Measurements from ENCODE around the gene TRAPPC6A. TPM values are rescaled to one million over a fixed set of nuclear protein-coding genes. Genes with fewer than 3 reads are reported as not detected.

Gene TRAPPC6A
- total and polyA plus RNA-seq, 2 of the 13 experiments (the other 11 are each of a cell fraction or from before 2014, with no cell fraction given) = 6.5 to 21.0 TPM

DNA sequence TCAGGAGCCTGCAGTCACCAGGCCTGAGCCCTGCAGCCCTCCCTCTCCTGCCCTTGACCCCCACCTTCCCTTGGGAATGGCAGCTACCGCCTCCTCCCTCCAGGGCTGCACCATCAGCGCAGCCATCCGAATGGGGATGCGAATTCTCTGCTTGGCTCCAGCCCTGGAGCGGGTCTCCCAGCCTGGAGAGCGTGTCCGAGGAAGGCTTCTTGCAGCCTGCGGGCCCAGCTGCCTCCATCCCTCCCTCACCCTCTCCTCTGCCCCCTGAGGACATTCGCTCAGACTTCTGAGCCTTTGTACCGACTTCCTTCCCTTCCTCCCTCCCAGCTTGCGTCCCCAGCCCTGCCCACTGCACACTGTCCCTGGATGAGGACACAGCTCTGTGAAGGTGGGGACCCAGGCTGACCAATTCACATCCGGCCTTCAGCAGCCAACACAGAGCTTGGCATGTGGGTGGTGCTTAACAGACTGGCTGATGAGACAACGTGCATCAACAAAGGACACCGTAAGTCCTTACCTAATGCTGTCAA is 11.2 kb downstream of the TRAPPC6A start:
- intact Hi-C loops (cut with micrococcal nuclease; ENCODE audit: unreplicated experiment) = no loop called here
- H3K4me1 ChIP-seq (ENCODE audit: insufficient read depth, low read length) = peaks cover 96% of the 10 kb centered on the region
- POLR2A ChIA-PET = interaction anchor here (0.9 to 4.0 kb wide), 3 partner anchors 12 to 16 kb away, joined by 3 to 29 read pairs (median 4); partner anchors contain the start of genes BLOC1S3 and TRAPPC6A
- no peak overlapping the region for H3K9ac ChIP-seq (ENCODE audit: insufficient read depth, low read depth, low read length)
- CTCF ChIA-PET (ENCODE audit: low intra/inter-chr PET ratio, low total read pairs) = no interaction called here
- DNase-seq (ENCODE audit: low spot score) = peak; percentile 76
- H3K9me3 ChIP-seq (ENCODE audit: low read length) = no peaks in the 10 kb centered on the region
- no peaks in the 10 kb centered on the region for H3K36me3 ChIP-seq (replicated peaks in 1 of 2; ENCODE audit: control insufficient read depth in 1 of 2, insufficient read depth in 2 of 2, low read length in 2 of 2)
- BruUV-seq (replicated peaks) = no TSS peak
- H3K4me3 ChIP-seq (replicated peaks in 1 of 3; ENCODE audit: insufficient read depth in 1 of 3, low read depth in 2 of 3, low read length in 3 of 3) = peak overlapping the region in 1 of 3 experiments; percentile 44; a peak in 1 of 6 replicates
- FAIRE-seq = peak; percentile 63
- H4K20me1 ChIP-seq (ENCODE audit: insufficient read depth, low read length) = no peaks in the 10 kb centered on the region
- H2AFZ ChIP-seq (ENCODE audit: low read length) = no peak overlapping the region
- ATAC-seq = peak; percentile 33
- H3K27me3 ChIP-seq (ENCODE audit: control insufficient read depth in 1 of 2, insufficient read depth in 2 of 2, low read length in 2 of 2) = 0 out of 5 replicates have a peak, but pooled peaks cover 0 to 1% of the 10 kb centered on the region in 2 experiments
- H3K27ac ChIP-seq (ENCODE audit: extremely low read length, insufficient read depth, low read length) = no peak overlapping the region
- peak overlapping the region; percentile 64 for H3K4me2 ChIP-seq (ENCODE audit: low read depth, low read length)
- 9% methylated on average over 6 of the region's 14 CpGs for WGBS (ENCODE audit: low lambda C conversion rate)
- in situ Hi-C loops (cut with HindIII; ENCODE audit: extremely low pct_ligation_motif_present, low pct_unique_long_range_greater_than_20kb) = no loop called here
- no peaks in the 10 kb centered on the region for H3K79me2 ChIP-seq (ENCODE audit: insufficient read depth, low read length)
- TF ChIP-seq RXRA (CRISPR knock-in tag; IDR thresholded peaks at IDR 0.05) (peak; percentile 22; the same call in 1 of the 2 replicates), FOXA3 (CRISPR knock-in tag; IDR thresholded peaks at IDR 0.05) (peak; percentile 41; the same call in 1 of the 2 replicates), ZNF138 (CRISPR knock-in tag; IDR thresholded peaks at IDR 0.05; ENCODE audit: low read depth) (no peak), ELF3 (CRISPR knock-in tag; IDR thresholded peaks at IDR 0.05) (peak; percentile 33; the same call in 1 of the 2 replicates), RELA (CRISPR knock-in tag; IDR thresholded peaks at IDR 0.05) (0 out of 2 replicates have a peak, but pooled peaks have one; percentile 32), ZNF432 (CRISPR knock-in tag; IDR thresholded peaks at IDR 0.05; ENCODE audit: borderline replicate concordance) (no peak)
- TF ChIP-seq, protein P1, sequence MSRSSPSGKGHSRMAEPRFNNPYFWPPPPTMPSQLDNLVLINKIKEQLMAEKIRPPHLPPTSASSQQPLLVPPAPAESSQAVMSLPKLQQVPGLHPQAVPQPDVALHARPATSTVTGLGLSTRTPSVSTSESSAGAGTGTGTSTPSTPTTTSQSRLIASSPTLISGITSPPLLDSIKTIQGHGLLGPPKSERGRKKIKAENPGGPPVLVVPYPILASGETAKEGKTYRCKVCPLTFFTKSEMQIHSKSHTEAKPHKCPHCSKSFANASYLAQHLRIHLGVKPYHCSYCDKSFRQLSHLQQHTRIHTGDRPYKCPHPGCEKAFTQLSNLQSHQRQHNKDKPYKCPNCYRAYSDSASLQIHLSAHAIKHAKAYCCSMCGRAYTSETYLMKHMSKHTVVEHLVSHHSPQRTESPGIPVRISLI (CRISPR knock-in tag; IDR thresholded peaks at IDR 0.05; ENCODE audit: borderline replicate concordance) = no peak
- TF ChIP-seq, protein P2, sequence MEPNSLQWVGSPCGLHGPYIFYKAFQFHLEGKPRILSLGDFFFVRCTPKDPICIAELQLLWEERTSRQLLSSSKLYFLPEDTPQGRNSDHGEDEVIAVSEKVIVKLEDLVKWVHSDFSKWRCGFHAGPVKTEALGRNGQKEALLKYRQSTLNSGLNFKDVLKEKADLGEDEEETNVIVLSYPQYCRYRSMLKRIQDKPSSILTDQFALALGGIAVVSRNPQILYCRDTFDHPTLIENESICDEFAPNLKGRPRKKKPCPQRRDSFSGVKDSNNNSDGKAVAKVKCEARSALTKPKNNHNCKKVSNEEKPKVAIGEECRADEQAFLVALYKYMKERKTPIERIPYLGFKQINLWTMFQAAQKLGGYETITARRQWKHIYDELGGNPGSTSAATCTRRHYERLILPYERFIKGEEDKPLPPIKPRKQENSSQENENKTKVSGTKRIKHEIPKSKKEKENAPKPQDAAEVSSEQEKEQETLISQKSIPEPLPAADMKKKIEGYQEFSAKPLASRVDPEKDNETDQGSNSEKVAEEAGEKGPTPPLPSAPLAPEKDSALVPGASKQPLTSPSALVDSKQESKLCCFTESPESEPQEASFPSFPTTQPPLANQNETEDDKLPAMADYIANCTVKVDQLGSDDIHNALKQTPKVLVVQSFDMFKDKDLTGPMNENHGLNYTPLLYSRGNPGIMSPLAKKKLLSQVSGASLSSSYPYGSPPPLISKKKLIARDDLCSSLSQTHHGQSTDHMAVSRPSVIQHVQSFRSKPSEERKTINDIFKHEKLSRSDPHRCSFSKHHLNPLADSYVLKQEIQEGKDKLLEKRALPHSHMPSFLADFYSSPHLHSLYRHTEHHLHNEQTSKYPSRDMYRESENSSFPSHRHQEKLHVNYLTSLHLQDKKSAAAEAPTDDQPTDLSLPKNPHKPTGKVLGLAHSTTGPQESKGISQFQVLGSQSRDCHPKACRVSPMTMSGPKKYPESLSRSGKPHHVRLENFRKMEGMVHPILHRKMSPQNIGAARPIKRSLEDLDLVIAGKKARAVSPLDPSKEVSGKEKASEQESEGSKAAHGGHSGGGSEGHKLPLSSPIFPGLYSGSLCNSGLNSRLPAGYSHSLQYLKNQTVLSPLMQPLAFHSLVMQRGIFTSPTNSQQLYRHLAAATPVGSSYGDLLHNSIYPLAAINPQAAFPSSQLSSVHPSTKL (CRISPR knock-in tag; IDR thresholded peaks at IDR 0.05) = peak; percentile 29; the same call in 1 of the 2 replicates
- TF ChIP-seq, protein P3, sequence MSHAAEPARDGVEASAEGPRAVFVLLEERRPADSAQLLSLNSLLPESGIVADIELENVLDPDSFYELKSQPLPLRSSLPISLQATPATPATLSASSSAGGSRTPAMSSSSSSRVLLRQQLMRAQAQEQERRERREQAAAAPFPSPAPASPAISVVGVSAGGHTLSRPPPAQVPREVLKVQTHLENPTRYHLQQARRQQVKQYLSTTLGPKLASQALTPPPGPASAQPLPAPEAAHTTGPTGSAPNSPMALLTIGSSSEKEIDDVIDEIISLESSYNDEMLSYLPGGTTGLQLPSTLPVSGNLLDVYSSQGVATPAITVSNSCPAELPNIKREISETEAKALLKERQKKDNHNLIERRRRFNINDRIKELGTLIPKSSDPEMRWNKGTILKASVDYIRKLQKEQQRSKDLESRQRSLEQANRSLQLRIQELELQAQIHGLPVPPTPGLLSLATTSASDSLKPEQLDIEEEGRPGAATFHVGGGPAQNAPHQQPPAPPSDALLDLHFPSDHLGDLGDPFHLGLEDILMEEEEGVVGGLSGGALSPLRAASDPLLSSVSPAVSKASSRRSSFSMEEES (CRISPR knock-in tag; IDR thresholded peaks at IDR 0.05) = no peak
- TF ChIP-seq, protein P4, sequence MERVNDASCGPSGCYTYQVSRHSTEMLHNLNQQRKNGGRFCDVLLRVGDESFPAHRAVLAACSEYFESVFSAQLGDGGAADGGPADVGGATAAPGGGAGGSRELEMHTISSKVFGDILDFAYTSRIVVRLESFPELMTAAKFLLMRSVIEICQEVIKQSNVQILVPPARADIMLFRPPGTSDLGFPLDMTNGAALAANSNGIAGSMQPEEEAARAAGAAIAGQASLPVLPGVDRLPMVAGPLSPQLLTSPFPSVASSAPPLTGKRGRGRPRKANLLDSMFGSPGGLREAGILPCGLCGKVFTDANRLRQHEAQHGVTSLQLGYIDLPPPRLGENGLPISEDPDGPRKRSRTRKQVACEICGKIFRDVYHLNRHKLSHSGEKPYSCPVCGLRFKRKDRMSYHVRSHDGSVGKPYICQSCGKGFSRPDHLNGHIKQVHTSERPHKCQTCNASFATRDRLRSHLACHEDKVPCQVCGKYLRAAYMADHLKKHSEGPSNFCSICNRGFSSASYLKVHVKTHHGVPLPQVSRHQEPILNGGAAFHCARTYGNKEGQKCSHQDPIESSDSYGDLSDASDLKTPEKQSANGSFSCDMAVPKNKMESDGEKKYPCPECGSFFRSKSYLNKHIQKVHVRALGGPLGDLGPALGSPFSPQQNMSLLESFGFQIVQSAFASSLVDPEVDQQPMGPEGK (CRISPR knock-in tag; IDR thresholded peaks at IDR 0.05) = peak; percentile 43; the same call in 1 of the 2 replicates
- TF ChIP-seq, protein P5, sequence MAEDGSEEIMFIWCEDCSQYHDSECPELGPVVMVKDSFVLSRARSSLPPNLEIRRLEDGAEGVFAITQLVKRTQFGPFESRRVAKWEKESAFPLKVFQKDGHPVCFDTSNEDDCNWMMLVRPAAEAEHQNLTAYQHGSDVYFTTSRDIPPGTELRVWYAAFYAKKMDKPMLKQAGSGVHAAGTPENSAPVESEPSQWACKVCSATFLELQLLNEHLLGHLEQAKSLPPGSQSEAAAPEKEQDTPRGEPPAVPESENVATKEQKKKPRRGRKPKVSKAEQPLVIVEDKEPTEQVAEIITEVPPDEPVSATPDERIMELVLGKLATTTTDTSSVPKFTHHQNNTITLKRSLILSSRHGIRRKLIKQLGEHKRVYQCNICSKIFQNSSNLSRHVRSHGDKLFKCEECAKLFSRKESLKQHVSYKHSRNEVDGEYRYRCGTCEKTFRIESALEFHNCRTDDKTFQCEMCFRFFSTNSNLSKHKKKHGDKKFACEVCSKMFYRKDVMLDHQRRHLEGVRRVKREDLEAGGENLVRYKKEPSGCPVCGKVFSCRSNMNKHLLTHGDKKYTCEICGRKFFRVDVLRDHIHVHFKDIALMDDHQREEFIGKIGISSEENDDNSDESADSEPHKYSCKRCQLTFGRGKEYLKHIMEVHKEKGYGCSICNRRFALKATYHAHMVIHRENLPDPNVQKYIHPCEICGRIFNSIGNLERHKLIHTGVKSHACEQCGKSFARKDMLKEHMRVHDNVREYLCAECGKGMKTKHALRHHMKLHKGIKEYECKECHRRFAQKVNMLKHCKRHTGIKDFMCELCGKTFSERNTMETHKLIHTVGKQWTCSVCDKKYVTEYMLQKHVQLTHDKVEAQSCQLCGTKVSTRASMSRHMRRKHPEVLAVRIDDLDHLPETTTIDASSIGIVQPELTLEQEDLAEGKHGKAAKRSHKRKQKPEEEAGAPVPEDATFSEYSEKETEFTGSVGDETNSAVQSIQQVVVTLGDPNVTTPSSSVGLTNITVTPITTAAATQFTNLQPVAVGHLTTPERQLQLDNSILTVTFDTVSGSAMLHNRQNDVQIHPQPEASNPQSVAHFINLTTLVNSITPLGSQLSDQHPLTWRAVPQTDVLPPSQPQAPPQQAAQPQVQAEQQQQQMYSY (CRISPR knock-in tag; IDR thresholded peaks at IDR 0.05) = no peak

All from HepG2 (cell line).